Smooth muscle cell (in vitro differentiated cells): ENCODE results near the gene OR4K14. TPM values are rescaled to one million over a fixed set of nuclear protein-coding genes. Genes with fewer than 3 reads are reported as not detected.

Experiments
- DNase-seq: peaks from one replicate; lab custom pipeline; 2025; ENCODE audit not compliant: unreplicated experiment; lab: John Stamatoyannopoulos, UW
- H2AFZ ChIP-seq: fragments of 200-600 bp; sonication (generic); 2 replicates; pipeline ENCODE4 v1.6.0; 2016; ENCODE audit warnings: antibody characterized with exemption, low read depth, mild to moderate bottlenecking
- H3F3A ChIP-seq: fragments of 200-600 bp; sonication (generic); 2 replicates; pipeline ENCODE4 v1.6.0; 2017; ENCODE audit warnings: antibody characterized with exemption, low read depth
- H3K27ac ChIP-seq: fragments of 200-600 bp; sonication (generic); 2 replicates; pipeline ENCODE4 v1.5.1; 2016; ENCODE audit warnings: low read depth, mild to moderate bottlenecking
- H3K27me3 ChIP-seq: fragments of 200-600 bp; sonication (generic); 2 replicates; pipeline ENCODE4 v1.6.1; 2016; ENCODE audit warnings: low read depth, mild to moderate bottlenecking
- H3K36me3 ChIP-seq: fragments of 200-600 bp; sonication (generic); 2 replicates; pipeline ENCODE4 v1.5.1; 2016; ENCODE audit warnings: low read depth
- H3K4me1 ChIP-seq: fragments of 200-600 bp; sonication (generic); 2 replicates; pipeline ENCODE4 v1.5.1; 2016; ENCODE audit warnings: low read depth
- H3K4me2 ChIP-seq: fragments of 200-600 bp; sonication (generic); 2 replicates; pipeline ENCODE4 v1.6.0; 2016; ENCODE audit warnings: mild to moderate bottlenecking
- H3K4me3 ChIP-seq: fragments of 200-600 bp; sonication (generic); 2 replicates; pipeline ENCODE4 v1.5.1; 2016; ENCODE audit warnings: mild to moderate bottlenecking
- H3K79me2 ChIP-seq: fragments of 200-600 bp; sonication (generic); 2 replicates; pipeline ENCODE4 v1.6.0; 2016; ENCODE audit warnings: low read depth, mild to moderate bottlenecking
- H3K9ac ChIP-seq: fragments of 200-600 bp; sonication (generic); 2 replicates; pipeline ENCODE4 v1.6.0; 2016; ENCODE audit warnings: low read depth
- H3K9me3 ChIP-seq: fragments of 200-600 bp; sonication (generic); replicated peaks from 2 replicates; pipeline ENCODE4 v1.5.1; 2016; ENCODE audit warnings: low read depth
- H4K20me1 ChIP-seq: fragments of 200-600 bp; sonication (generic); 2 replicates; pipeline ENCODE4 v1.6.0; 2016; ENCODE audit warnings: low read depth
- WGBS: methylation state at CpG from one replicate; pipeline ENCODE4 v1.1.7; 2016; ENCODE audit warnings: low lambda C conversion rate; 5-methylcytosine and 5-hydroxymethylcytosine counted together
- polyA plus RNA-seq: library from polyadenylated mRNA; unstranded; fragments of >200 nt; fragmentation: Nextera tagmentation; extraction: Ambion mirVana; gene quantifications from 2 replicates; pipeline ENCODE4 v1.2.1, GENCODE V29; 2016
- total RNA-seq: library from RNA; depleted of rRNA; stranded (reverse); fragments of >200 nt; gene quantifications from 2 replicates; pipeline ENCODE4 v1.2.3, GENCODE V29; 2014
- TF ChIP-seq, protein P1 (sequence below): fragments of 200-600 bp; sonication (generic); IDR thresholded peaks from 2 replicates; pipeline ENCODE4 v1.5.1; 2017; ENCODE audit warnings: borderline replicate concordance, mild to moderate bottlenecking, antibody characterized with exemption; ENCODE audit not compliant: insufficient read depth, poor library complexity, severe bottlenecking

Gene OR4K14
- total and polyA plus RNA-seq, 2 experiments from 2014 or later: not detected

DNA sequence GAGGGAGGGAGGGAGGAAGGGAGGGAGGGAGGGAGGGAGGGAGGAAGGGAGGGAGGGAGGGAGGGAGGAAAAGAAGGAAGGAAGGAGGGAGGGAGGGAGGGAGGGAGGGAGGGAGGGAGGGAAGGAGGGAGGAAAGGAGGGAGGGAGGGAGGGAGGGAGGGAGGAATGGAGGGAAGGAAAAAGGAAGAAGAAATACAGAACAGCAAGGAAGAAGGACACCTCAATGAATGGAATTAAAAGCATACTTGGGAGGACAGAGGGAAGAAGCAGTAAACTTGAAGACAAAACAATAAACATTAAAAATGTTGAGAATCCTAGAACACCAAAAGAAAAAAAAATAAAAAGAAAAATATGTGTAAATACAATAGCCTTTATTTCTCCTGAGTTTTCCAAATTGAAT lies 11.0 kb downstream of the OR4K14 start:
- DNase-seq: no peak
- Histone ChIP-seq H3K4me1 (no peaks in the 10 kb centered on the region), H3K9ac (no peak overlapping the region), H3K4me2 (no peak overlapping the region), H3K36me3 (no peaks in the 10 kb centered on the region), H3K27ac (no peak overlapping the region), H4K20me1 (no peaks in the 10 kb centered on the region), H3K79me2 (no peaks in the 10 kb centered on the region), H3F3A (no peaks in the 10 kb centered on the region), H3K4me3 (no peak overlapping the region), H2AFZ (no peak overlapping the region), H3K27me3 (no peaks in the 10 kb centered on the region), H3K9me3 (no peaks in the 10 kb centered on the region)
- TF ChIP-seq, protein P1, sequence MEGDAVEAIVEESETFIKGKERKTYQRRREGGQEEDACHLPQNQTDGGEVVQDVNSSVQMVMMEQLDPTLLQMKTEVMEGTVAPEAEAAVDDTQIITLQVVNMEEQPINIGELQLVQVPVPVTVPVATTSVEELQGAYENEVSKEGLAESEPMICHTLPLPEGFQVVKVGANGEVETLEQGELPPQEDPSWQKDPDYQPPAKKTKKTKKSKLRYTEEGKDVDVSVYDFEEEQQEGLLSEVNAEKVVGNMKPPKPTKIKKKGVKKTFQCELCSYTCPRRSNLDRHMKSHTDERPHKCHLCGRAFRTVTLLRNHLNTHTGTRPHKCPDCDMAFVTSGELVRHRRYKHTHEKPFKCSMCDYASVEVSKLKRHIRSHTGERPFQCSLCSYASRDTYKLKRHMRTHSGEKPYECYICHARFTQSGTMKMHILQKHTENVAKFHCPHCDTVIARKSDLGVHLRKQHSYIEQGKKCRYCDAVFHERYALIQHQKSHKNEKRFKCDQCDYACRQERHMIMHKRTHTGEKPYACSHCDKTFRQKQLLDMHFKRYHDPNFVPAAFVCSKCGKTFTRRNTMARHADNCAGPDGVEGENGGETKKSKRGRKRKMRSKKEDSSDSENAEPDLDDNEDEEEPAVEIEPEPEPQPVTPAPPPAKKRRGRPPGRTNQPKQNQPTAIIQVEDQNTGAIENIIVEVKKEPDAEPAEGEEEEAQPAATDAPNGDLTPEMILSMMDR: no peak

DNA sequence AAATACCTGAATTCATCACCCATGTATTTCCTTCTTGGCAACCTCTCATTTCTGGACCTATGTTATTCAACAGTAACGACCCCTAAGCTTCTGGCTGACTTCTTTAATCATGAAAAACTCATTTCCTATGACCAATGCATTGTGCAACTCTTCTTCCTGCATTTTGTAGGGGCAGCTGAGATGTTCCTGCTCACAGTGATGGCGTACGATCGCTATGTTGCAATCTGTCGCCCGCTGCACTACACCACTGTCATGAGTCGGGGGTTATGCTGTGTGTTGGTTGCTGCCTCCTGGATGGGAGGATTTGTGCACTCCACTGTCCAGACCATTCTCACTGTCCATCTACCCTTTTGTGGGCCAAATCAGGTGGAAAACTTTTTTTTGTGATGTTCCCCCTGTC lies 16.8 kb downstream of the OR4K14 start:
- H4K20me1 ChIP-seq: no peaks in the 10 kb centered on the region
- WGBS: 78% methylated on average over 7 of the region's 7 CpGs
- no peak for DNase-seq
- no peaks in the 10 kb centered on the region for H3K4me1 ChIP-seq
- H2AFZ ChIP-seq: no peak overlapping the region
- H3F3A ChIP-seq: no peaks in the 10 kb centered on the region
- TF ChIP-seq, protein P1: no peak
- no peaks in the 10 kb centered on the region for H3K27me3 ChIP-seq
- H3K36me3 ChIP-seq: no peaks in the 10 kb centered on the region
- no peak overlapping the region for H3K4me2 ChIP-seq
- H3K9me3 ChIP-seq: peaks cover 5% of the 10 kb centered on the region
- H3K27ac ChIP-seq: no peak overlapping the region
- no peak overlapping the region for H3K4me3 ChIP-seq
- no peak overlapping the region for H3K9ac ChIP-seq
- H3K79me2 ChIP-seq: no peaks in the 10 kb centered on the region

- no peaks in the 10 kb centered on the region for H3K79me2 ChIP-seq
- no peaks in the 10 kb centered on the region for H4K20me1 ChIP-seq
- H3K36me3 ChIP-seq: no peaks in the 10 kb centered on the region
- H3K9me3 ChIP-seq: peaks cover 5% of the 10 kb centered on the region
- DNase-seq: no peak
- no peak within 1 kb of the TSS for H3K9ac ChIP-seq
- no peak within 1 kb of the TSS for H3K4me3 ChIP-seq
- H2AFZ ChIP-seq: no peak within 1 kb of the TSS
- no peak within 1 kb of the TSS for H3K27ac ChIP-seq
- H3F3A ChIP-seq: no peaks in the 10 kb centered on the region
- H3K4me1 ChIP-seq: no peaks in the 10 kb centered on the region
- no peak within 1 kb of the TSS for H3K4me2 ChIP-seq
- no peaks in the 10 kb centered on the region for H3K27me3 ChIP-seq
- TF ChIP-seq, protein P1: no peak
Observed at GRCh38 chr14:20001863-20002262, 17.2 kb downstream of the OR4K14 start, which contains the start of gene OR4Q2. TSS of gene OR4Q2 (plus strand) at chr14:20002163.

- no peak overlapping the region for H3K27ac ChIP-seq
- DNase-seq: no peak
- no peak overlapping the region for H2AFZ ChIP-seq
- no peak overlapping the region for H3K4me3 ChIP-seq
- H3K9ac ChIP-seq: no peak overlapping the region
- no peaks in the 10 kb centered on the region for H3K27me3 ChIP-seq
- no peak overlapping the region for H3K4me2 ChIP-seq
- H4K20me1 ChIP-seq: no peaks in the 10 kb centered on the region
- H3K9me3 ChIP-seq: peaks cover 8% of the 10 kb centered on the region
- no peaks in the 10 kb centered on the region for H3K36me3 ChIP-seq
- WGBS: 62% methylated on average over 2 of the region's 2 CpGs
- no peaks in the 10 kb centered on the region for H3K4me1 ChIP-seq
- no peaks in the 10 kb centered on the region for H3F3A ChIP-seq
- TF ChIP-seq, protein P1: no peak
- no peaks in the 10 kb centered on the region for H3K79me2 ChIP-seq
Observed at GRCh38 chr14:19993438-19993837, 25.7 kb downstream of the OR4K14 start.
